NCI-H2196 treated with DMSO at 0.1 percent for 48 hours (cell line): ENCODE results near the gene PDIA5.
A peak's percentile ranks its signal among the peaks of the same experiment; 100 is the strongest.

Experiments used
- DNase-seq: peaks from one replicate; lab custom pipeline; 2025; ENCODE audit not compliant: unreplicated experiment; lab: John Stamatoyannopoulos, UW

The PDIA5 gene

DNA sequence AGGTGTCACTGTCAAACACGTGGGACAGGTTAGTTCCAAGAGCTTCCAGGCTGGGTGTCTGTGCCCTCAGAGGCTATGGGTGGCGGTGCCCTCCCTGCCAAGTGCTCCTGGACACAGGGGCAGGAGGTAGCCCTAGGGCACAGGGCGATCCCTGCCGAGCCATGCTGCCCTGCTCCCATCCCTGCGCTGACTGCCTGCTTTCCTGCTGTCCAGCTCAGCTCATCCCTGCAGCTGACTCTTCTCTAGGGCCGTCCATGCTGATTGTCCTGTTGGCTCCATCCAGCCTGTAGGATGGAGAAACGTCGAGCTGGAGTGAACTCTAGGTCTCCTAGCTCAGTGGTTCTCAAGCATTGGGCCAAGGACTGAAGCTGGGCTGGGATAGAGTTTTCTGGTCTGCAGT, 3.7 kb downstream of the PDIA5 start:
- no peak for DNase-seq

DNA sequence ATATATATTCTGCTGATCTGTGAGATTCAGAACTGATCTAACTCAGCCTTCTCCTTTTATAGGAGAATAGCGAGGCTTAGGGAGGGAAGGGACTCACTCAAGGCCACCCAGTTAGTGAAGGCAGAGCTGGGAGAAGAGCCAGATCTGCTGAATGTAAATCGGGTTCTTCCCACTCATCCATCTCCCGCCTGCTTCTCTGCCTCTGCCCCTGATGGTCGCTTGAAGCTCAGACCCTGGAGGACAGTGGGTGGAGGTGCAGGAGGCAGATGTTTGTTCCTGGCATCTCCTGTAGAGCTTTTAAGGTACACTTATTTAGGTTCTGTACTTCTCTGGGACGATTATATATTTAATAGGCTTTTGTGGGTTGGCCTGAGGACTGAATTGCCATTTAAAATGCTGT, 4.3 kb downstream of the PDIA5 start:
- DNase-seq: no peak

DNA sequence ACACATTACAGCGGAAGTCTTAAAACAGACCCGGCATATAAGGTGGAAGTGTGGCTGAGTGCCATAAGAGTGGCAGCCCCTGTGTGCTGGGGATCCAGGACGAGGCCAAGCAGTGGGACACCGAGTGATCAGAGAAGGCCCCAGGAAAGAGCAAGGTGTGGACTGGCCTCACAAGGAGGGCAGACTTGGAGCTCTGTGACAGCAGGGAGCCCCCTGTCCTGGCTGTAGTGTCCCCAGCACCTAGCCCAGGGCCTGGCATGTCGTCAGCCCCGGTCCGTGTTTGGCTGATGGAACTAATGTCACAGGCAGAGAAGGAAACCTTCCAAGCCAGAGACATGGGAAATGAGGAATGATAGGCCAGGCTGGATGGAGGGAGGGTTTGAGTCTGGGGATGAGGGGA, 4.8 kb downstream of the PDIA5 start:
- no peak for DNase-seq

DNA sequence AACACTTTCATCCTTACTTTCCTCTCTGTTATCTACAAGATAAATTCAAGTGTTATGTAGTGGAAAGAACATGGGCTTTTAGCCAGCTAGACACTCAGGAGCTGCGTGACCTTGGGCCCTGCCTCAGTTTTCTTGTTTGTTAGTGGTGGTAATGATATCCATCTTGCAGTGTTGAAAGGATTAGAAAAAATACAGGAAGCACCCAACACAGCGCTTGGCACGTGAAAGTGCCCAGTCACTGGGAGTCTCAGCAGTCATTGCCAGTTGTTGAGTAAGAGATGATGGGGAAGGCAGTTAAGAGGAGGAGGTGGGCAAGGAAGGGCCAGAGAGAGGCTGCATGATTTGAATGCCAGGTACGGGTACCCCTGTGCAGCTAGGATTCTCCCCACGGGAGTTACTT, 5.3 kb downstream of the PDIA5 start:
- DNase-seq: no peak

DNA sequence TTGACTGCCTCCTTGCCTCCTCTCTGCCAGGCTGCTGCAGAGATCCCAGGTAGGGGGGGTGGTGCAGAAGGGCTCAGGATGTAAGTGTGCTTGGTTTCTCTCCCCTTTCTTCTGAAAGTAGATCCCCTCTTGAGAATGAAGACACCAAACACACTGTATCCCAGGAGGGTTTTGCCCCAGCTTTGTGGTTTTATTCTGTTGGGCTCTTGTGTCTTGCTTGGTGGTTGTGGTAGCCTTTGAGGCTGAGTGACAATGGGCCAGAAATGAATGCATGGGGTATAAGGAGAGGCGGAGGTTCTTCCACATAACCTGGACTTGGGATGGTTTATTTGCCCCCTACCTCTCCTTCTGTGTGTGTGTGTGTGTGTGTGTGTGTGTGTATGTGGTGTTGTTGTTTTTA, 5.7 kb downstream of the PDIA5 start:
- no peak for DNase-seq

DNA sequence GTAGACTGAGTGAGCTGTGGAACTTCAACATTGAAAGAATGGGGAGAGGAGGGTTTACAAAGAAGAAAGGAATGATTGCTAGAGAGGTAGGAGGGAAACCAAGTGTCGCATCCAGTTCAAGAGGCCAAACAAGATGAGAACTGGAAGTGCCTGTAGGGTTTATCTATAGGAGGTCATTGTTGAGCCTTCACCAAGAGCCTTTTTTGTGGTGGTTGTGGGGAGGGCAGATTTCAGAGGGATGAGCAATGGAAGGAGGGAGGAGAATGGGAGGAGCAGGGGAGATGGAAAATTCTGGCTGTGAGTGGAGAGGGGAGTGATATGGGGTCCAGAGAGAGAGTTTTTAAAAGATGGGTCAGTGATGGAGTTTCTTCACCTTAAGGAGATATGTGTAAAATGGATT, 8.5 kb downstream of the PDIA5 start:
- DNase-seq: no peak

- DNase-seq: no peak
These were observed 9.3 kb downstream of the PDIA5 start for GRCh38 chr3:123076112-123076495.

GRCh38 chr3:123076496-123077418, 9.9 kb downstream of the PDIA5 start:
- peak; percentile 76 for DNase-seq

DNA sequence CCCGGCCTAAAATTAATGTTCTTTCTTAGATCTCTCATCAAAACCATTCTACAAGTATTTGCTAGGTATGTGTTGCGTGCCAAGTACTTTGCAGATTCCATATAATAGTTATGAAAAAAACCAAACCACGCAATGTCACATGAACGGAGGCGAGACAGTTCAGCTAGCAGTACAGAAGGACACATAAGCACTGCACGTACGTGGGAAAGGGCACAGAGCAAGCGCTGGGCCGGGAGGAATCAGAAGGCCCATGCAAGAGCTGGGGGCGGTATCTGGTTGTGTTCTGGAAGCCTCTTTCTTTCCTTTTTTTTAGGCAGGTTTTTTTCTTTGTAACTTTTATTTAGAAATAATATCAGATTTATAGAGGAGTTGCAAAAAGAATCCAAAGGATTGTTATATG, 11.3 kb downstream of the PDIA5 start:
- no peak for DNase-seq

- no peak for DNase-seq
These were observed 14.2 kb downstream of the PDIA5 start for GRCh38 chr3:123080864-123081562.

- no peak for DNase-seq
These were observed 15.0 kb downstream of the PDIA5 start for GRCh38 chr3:123081718-123082369.

GRCh38 chr3:123082370-123083065, 15.7 kb downstream of the PDIA5 start:
- DNase-seq: no peak

- DNase-seq: no peak
These were observed 16.7 kb downstream of the PDIA5 start for GRCh38 chr3:123083383-123084124.

- no peak for DNase-seq
These were observed 17.4 kb downstream of the PDIA5 start for GRCh38 chr3:123084192-123084591.

GRCh38 chr3:123084738-123085237, 18.0 kb downstream of the PDIA5 start:
- no peak for DNase-seq

DNA sequence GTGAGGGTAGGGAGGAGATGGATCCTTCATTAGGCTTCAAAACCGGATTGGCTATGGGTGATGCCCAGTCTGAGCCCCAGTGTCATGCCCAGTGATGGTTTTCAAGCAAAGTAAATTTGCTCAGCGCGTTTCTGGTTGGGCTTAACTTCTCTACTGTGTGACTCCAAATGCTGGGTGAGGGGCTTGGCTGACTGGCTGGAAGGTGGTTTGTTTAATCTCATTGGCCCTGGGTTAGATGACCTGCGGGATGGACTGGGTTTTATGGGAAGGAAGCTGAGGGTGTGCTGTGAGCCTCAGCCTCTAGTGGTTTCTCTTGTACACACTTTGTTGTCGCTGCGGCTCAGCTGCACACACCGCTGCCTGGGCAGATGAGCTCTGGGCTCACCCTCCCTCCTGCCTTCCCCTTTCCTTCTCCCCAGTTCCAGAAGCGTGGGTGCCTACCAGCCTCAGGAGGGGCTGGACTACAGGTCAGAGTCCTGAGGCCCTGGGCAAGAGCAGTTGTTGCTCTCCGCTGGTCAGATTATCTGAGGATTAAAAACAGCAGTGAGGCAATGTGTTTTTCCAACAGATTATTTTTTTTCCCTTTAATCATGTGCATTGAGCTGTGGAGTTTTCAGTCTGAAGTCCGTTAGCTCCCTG, 18.6 kb downstream of the PDIA5 start:
- no peak for DNase-seq

DNA sequence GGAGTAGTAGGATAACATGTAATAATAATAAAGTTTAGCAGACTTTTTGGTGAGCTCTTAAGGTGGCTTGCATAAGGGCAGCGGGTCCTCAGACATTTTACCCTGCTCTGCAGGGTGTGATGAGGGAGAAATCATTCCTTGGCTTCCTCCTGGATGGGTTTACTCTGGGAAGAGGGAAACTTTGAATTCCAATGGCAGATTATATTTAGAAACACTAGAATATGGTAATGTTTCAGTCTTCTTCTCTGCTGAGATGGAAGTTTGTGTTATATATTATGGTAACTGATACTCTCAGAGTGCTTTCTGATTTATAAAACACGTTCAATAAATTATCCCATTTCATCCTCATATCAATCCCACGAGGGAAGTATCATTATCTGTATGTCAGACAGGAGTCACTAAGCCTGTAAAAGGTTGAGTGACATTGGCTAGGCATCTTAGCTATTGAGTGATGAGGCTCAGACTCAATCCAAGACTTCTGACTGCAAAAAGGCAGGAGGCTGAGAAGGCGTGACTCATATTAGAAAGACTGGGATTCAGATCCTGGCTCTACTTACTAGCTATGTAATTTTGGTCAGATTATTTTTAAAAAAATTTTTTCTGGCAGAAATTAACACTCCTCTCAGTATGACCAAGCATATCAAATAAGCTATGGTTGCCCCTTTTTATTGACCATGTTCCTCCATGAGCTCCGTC, 19.3 kb downstream of the PDIA5 start:
- no peak for DNase-seq

GRCh38 chr3:123088387-123088786, 21.6 kb downstream of the PDIA5 start:
- DNase-seq: no peak

DNA sequence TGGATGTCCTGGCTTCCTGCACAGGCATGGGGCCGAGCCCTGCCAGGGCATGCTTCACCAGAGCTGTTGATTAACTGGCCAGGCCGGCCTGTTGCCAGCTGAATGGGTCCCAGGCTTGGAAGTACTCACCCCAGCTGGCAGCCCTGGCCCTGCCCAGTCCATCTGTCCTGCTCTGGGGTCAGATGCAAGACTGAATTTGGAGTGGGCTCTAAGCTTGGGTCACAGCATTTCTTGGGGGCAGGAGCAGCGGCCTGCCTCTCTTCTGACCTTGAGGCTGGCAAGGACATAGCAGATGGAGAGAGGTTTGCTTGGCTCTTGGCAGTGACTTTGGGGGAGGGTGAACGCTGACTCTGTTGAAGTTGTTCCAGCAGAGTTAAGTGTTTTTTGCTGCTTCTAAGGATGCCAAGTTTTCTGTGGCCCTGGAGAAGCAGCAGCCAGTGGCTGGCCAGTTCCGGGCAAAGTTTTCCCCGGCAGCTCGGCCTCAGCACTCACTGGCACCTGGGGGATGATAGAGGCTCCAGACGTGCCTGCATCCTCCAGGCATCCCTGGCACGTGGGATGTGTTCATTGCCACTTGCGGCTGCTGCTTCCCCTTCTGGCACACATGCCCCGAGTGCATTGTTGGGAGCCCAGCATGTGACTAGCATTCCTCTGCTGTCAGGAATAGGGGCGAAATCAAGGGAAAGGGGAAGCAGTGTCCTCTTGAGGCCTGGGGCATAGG, 22.9 kb downstream of the PDIA5 start:
- DNase-seq: no peak
